Measurements from ENCODE around the gene NUP98. TPM values are rescaled to one million over a fixed set of nuclear protein-coding genes. Genes with fewer than 3 reads are reported as not detected.

The NUP98 gene
- total and polyA plus RNA-seq, 2 donors (not counting 3 experiments of a cell fraction or from before 2014, with no cell fraction given), result 92.7 to 169 TPM

DNA sequence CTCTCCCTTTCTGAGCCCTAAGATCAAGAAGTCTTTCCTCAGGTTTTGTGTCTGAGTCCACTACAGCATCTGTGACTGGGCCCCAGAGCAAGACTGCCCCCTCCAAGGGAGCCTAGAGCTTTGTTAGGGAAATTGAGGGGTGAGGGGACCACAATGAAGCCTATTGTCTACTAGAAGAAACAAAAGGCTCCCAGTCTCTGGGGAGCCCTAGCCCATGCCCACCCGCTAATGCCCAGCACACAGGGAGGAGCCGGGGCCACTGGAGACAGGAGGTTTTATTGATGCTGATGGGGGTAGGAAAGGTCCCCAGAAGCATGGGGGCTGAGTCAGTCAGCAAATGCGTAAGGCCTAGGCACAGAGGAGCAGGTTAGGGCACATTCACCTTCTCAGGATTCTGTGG is 29.4 kb upstream of the NUP98 start:
- Histone ChIP-seq H3K27me3 (ENCODE audit: control insufficient read depth in 2 of 2, insufficient read depth in 2 of 2, low read length in 2 of 2) (no peaks in the 10 kb centered on the region), H3K27ac (ENCODE audit: insufficient read depth, low read depth, low read length) (no peak overlapping the region), H3K4me3 (replicated peaks in 1 of 3; ENCODE audit: insufficient read depth in 1 of 3, low read depth in 1 of 3, low read length in 3 of 3) (no peak overlapping the region), H2AFZ (ENCODE audit: low read depth, low read length) (no peak overlapping the region), H3K9ac (replicated peaks; ENCODE audit: extremely low read depth, insufficient read depth, low read length) (no peak overlapping the region), H3K9me3 (replicated peaks; ENCODE audit: control insufficient read depth, insufficient read depth, low read length) (no peaks in the 10 kb centered on the region), H3K36me3 (ENCODE audit: control insufficient read depth in 2 of 2, extremely low read depth in 1 of 2, insufficient read depth in 2 of 2, low read length in 2 of 2) (peaks cover 4 to 21% of the 10 kb centered on the region in 2 experiments), H3K79me2 (ENCODE audit: control insufficient read depth, insufficient read depth, low read length) (peaks cover 12% of the 10 kb centered on the region), H3K9me1 (replicated peaks; ENCODE audit: control insufficient read depth, extremely low read depth, insufficient read depth, low read length) (no peaks in the 10 kb centered on the region), H3K4me2 (ENCODE audit: insufficient read depth, low read length) (no peak overlapping the region), H4K20me1 (replicated peaks; ENCODE audit: control insufficient read depth, extremely low read depth, insufficient read depth, low read length) (no peaks in the 10 kb centered on the region), H3K4me1 (ENCODE audit: control insufficient read depth, extremely low read depth, insufficient read depth, low read length) (no peaks in the 10 kb centered on the region)
- DNase-seq (ENCODE audit: low read depth, low spot score) (no peak), FAIRE-seq (no peak)
- TF ChIP-seq, protein P1, sequence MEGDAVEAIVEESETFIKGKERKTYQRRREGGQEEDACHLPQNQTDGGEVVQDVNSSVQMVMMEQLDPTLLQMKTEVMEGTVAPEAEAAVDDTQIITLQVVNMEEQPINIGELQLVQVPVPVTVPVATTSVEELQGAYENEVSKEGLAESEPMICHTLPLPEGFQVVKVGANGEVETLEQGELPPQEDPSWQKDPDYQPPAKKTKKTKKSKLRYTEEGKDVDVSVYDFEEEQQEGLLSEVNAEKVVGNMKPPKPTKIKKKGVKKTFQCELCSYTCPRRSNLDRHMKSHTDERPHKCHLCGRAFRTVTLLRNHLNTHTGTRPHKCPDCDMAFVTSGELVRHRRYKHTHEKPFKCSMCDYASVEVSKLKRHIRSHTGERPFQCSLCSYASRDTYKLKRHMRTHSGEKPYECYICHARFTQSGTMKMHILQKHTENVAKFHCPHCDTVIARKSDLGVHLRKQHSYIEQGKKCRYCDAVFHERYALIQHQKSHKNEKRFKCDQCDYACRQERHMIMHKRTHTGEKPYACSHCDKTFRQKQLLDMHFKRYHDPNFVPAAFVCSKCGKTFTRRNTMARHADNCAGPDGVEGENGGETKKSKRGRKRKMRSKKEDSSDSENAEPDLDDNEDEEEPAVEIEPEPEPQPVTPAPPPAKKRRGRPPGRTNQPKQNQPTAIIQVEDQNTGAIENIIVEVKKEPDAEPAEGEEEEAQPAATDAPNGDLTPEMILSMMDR (IDR thresholded peaks at IDR 0.05; ENCODE audit: extremely low read depth in 1 of 2, insufficient read depth in 1 of 2, low read depth in 1 of 2, low read length in 2 of 2), result no peak
- TF ChIP-seq MYC (IDR thresholded peaks at IDR 0.05; ENCODE audit: low read depth, low read length) (no peak), POLR2A (IDR thresholded peaks at IDR 0.05; ENCODE audit: low read depth, low read length) (no peak), EZH2 (IDR thresholded peaks at IDR 0.05; ENCODE audit: borderline replicate concordance, low read depth, low read length, severe bottlenecking) (no peak), POLR2AphosphoS5 (IDR thresholded peaks at IDR 0.05; ENCODE audit: insufficient read depth, low read depth, low read length) (no peak), GATA2 (IDR thresholded peaks at IDR 0.05; ENCODE audit: insufficient read depth, insufficient read length, low read depth, low read length) (no peak), JUN (IDR thresholded peaks at IDR 0.05; ENCODE audit: borderline replicate concordance, insufficient read depth, insufficient read length, low read depth) (no peak), FOS (IDR thresholded peaks at IDR 0.05; ENCODE audit: borderline replicate concordance, insufficient read depth, low read length) (no peak)
- TF ChIP-seq, protein P2, sequence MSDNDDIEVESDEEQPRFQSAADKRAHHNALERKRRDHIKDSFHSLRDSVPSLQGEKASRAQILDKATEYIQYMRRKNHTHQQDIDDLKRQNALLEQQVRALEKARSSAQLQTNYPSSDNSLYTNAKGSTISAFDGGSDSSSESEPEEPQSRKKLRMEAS (IDR thresholded peaks at IDR 0.05; ENCODE audit: insufficient read depth, insufficient read length), result no peak
- BruUV-seq (replicated peaks), result no TSS peak
- intact Hi-C loops (cut with micrococcal nuclease) (no loop called here), dilution Hi-C loops (cut with MboI; ENCODE audit: extremely low pct_ligation_motif_present, low sequenced_read_pairs) (no loop called here)
- ChIA-PET POLR2A (no interaction called here), CTCF (interaction anchor here (0.6 to 7.3 kb wide), 2 partner anchors 14 to 205 kb away, joined by 4 to 38 read pairs; partner anchors contain the start of gene RHOG)

Measured in endothelial cell of umbilical vein (primary cell).